Upper lobe of left lung (tissue), 6 donors: ENCODE data around the gene HERC3. TPM values are rescaled to one million over a fixed set of nuclear protein-coding genes. Genes with fewer than 3 reads are reported as not detected.

Source experiments
- ATAC-seq, 2 donors: fragments of 200-7000 bp; cut with Tn5 transposase; one replicate each; pipeline ENCODE4 v1.9.1; 2022; ENCODE audit warnings: mild to moderate bottlenecking in 2 of 2, moderate library complexity in 2 of 2; ENCODE audit not compliant: low FRiP score in 2 of 2
- DNase-seq, 2 donors: peaks; one replicate each; pipeline ENCODE4 v3.0.0-alpha.2; 2019 to 2020
- H3K27ac ChIP-seq, 4 donors: fragments of 200-600 bp; sonication (generic); one replicate each; pipeline ENCODE4 v1.5.1; 2016 to 2019
- H3K27me3 ChIP-seq, 4 donors: fragments of 200-600 bp; sonication (generic); one replicate each; pipeline ENCODE4 v1.5.1; 2017 to 2019
- H3K36me3 ChIP-seq, 4 donors: fragments of 200-600 bp; sonication (generic); one replicate each; pipeline ENCODE4 v1.5.1; 2016 to 2019
- H3K4me1 ChIP-seq, 4 donors: fragments of 200-600 bp; sonication (generic); one replicate each; pipeline ENCODE4 v1.5.1; 2018 to 2019
- H3K4me3 ChIP-seq, 4 donors: fragments of 200-600 bp; sonication (generic); one replicate each; pipeline ENCODE4 v1.5.1; 2017 to 2019; ENCODE audit warnings: mild to moderate bottlenecking in 2 of 4, moderate library complexity in 1 of 4
- H3K9me3 ChIP-seq, 4 donors: fragments of 200-600 bp; sonication (generic); one replicate each; pipeline ENCODE4 v1.5.1; 2018 to 2019
- CTCF ChIP-seq, 6 experiments: fragments of 450-650 bp in 4 of 6; fragments of 200-600 bp in 2 of 6; sonication (generic) in 2 of 6; IDR thresholded peaks; one replicate each; pipeline ENCODE4 v1.5.1; 2016 to 2019; ENCODE audit warnings: antibody characterized with exemption in 6 of 6
- EP300 ChIP-seq, 4 donors: sonication (generic); formaldehyde crosslinking; IDR thresholded peaks; one replicate each; pipeline ENCODE4 v1.5.1; 2017; ENCODE audit warnings: antibody characterized with exemption in 4 of 4, control low read depth in 2 of 4
- POLR2A ChIP-seq, 4 donors: fragments of 450-650 bp; IDR thresholded peaks; one replicate each; pipeline ENCODE4 v1.5.1; 2016 to 2017; ENCODE audit warnings: antibody characterized with exemption in 4 of 4, mild to moderate bottlenecking in 2 of 4
- POLR2AphosphoS5 ChIP-seq, 2 donors: sonication (generic); formaldehyde crosslinking; IDR thresholded peaks; one replicate each; pipeline ENCODE4 v1.5.1; 2017; ENCODE audit warnings: antibody characterized with exemption in 2 of 2
- WGBS, 2 donors: methylation state at CpG; one replicate each; pipeline ENCODE4 v1.1.5; 2017 to 2018; 5-methylcytosine and 5-hydroxymethylcytosine counted together
- total RNA-seq, 6 donors: library from RNA; depleted of rRNA in 4 of 6; stranded (reverse); fragments of >200 nt in 4 of 6; gene quantifications; one replicate each; pipeline versions ENCODE4 v1.1.0 to v1.2.1, GENCODE V29; 2016 to 2021
- donor health status: DM: no; HTN: no; CAD: no; lungs with moderate emphysema.
- donor health status: DM: no; HTN: yes; CAD: no; lungs with severe emphysema.

Gene HERC3
- total RNA-seq, 6 donors from 2014 or later = 37.5 to 103 (median 49.7) TPM

- Histone ChIP-seq H3K9me3 (no peaks in the 10 kb centered on the region), H3K4me1 (no peaks in the 10 kb centered on the region), H3K27ac (no peak overlapping the region), H3K4me3 (no peak overlapping the region), H3K36me3 (peaks cover 18 to 71% (median 43%) of the 10 kb centered on the region in 4 donors), H3K27me3 (no peaks in the 10 kb centered on the region)
- no peak for ATAC-seq
- 97 to 99% methylated on average over 7 of the region's 7 CpGs for WGBS, 2 donors
- DNase-seq = no peak
- no peak for TF ChIP-seq POLR2A (IDR thresholded peaks at IDR 0.05)
These were observed 155.1 kb downstream of the HERC3 start for GRCh38 chr4:88747351-88747750.

- Histone ChIP-seq H3K9me3 (no peaks in the 10 kb centered on the region), H3K36me3 (peaks cover 15 to 56% (median 43%) of the 10 kb centered on the region in 4 donors), H3K4me3 (no peak overlapping the region), H3K4me1 (no peaks in the 10 kb centered on the region), H3K27me3 (no peaks in the 10 kb centered on the region), H3K27ac (no peak overlapping the region)
- WGBS, 2 donors = 96 to 98% methylated on average over 10 of the region's 10 CpGs
- DNase-seq (peak in 1 of 2 donors; percentile 37), ATAC-seq (no peak)
- TF ChIP-seq EP300 (IDR thresholded peaks at IDR 0.05) (no peak), CTCF (IDR thresholded peaks at IDR 0.05) (no peak), POLR2A (IDR thresholded peaks at IDR 0.05) (no peak), POLR2AphosphoS5 (IDR thresholded peaks at IDR 0.05) (no peak)
These were observed 158.1 kb downstream of the HERC3 start for GRCh38 chr4:88750369-88750768.

GRCh38 chr4:88751258-88752075 lies 159.2 kb downstream of the HERC3 start:
- no peaks in the 10 kb centered on the region for H3K4me1 ChIP-seq
- no peak overlapping the region for H3K4me3 ChIP-seq
- WGBS, 2 donors = 77 to 79% methylated on average over 7 of the region's 7 CpGs
- H3K36me3 ChIP-seq = peaks cover 15 to 51% (median 40%) of the 10 kb centered on the region in 4 donors
- no peaks in the 10 kb centered on the region for H3K9me3 ChIP-seq
- no peak for DNase-seq
- H3K27me3 ChIP-seq = no peaks in the 10 kb centered on the region
- H3K27ac ChIP-seq = no peak overlapping the region
- TF ChIP-seq POLR2AphosphoS5 (IDR thresholded peaks at IDR 0.05) (no peak), EP300 (IDR thresholded peaks at IDR 0.05) (no peak), POLR2A (IDR thresholded peaks at IDR 0.05) (no peak), CTCF (IDR thresholded peaks at IDR 0.05) (no peak)
- no peak for ATAC-seq

- H3K27me3 ChIP-seq = no peaks in the 10 kb centered on the region
- H3K36me3 ChIP-seq = peaks cover 15 to 45% (median 37%) of the 10 kb centered on the region in 4 donors
- H3K27ac ChIP-seq = no peak overlapping the region
- H3K4me3 ChIP-seq = no peak overlapping the region
- DNase-seq (no peak), ATAC-seq (no peak)
- 81 to 87% methylated on average over 4 of the region's 4 CpGs for WGBS, 2 donors
- no peaks in the 10 kb centered on the region for H3K9me3 ChIP-seq
- H3K4me1 ChIP-seq = no peaks in the 10 kb centered on the region
- TF ChIP-seq POLR2A (IDR thresholded peaks at IDR 0.05) = no peak
- TF ChIP-seq POLR2AphosphoS5 (IDR thresholded peaks at IDR 0.05) = no peak
- no peak for TF ChIP-seq CTCF (IDR thresholded peaks at IDR 0.05)
- TF ChIP-seq EP300 (IDR thresholded peaks at IDR 0.05) = no peak
These were observed 159.8 kb downstream of the HERC3 start for GRCh38 chr4:88752076-88752463.

- no peaks in the 10 kb centered on the region for H3K4me1 ChIP-seq
- no peaks in the 10 kb centered on the region for H3K9me3 ChIP-seq
- peaks cover 15 to 42% (median 31%) of the 10 kb centered on the region in 4 donors for H3K36me3 ChIP-seq
- no peaks in the 10 kb centered on the region for H3K27me3 ChIP-seq
- no peak overlapping the region for H3K27ac ChIP-seq
- H3K4me3 ChIP-seq = no peak overlapping the region
- ATAC-seq (no peak), DNase-seq (no peak)
- 50 to 75% methylated on average over 2 of the region's 2 CpGs for WGBS, 2 donors
- TF ChIP-seq EP300 (IDR thresholded peaks at IDR 0.05) (no peak), POLR2A (IDR thresholded peaks at IDR 0.05) (no peak), POLR2AphosphoS5 (IDR thresholded peaks at IDR 0.05) (no peak), CTCF (IDR thresholded peaks at IDR 0.05) (no peak)
These were observed 160.5 kb downstream of the HERC3 start for GRCh38 chr4:88752754-88753153.
